Liver (tissue), 9 donors: Measurements from ENCODE around the gene AGPAT1. TPM values are rescaled to one million over a fixed set of nuclear protein-coding genes. Genes with fewer than 3 reads are reported as not detected.

Experiments used
- DNase-seq: peaks from one replicate; pipeline ENCODE4 v3.0.0-alpha.2; 2017; ENCODE audit warnings: low spot score
- H3K27ac ChIP-seq, 2 donors: one replicate each; pipeline ENCODE4 v1.7.0; 2013; ENCODE audit warnings: inconsistent platforms in 2 of 2, low read length in 2 of 2, control low read depth in 1 of 2, low read depth in 1 of 2, mild to moderate bottlenecking in 1 of 2
- H3K27me3 ChIP-seq, 4 donors: one replicate each; pipeline versions ENCODE4 v1.6.1 to v1.7.0; 2013; ENCODE audit warnings: low read length in 3 of 4, inconsistent platforms in 1 of 4, mild to moderate bottlenecking in 1 of 4, moderate library complexity in 1 of 4; ENCODE audit not compliant: control insufficient read depth in 4 of 4, insufficient read depth in 4 of 4
- H3K36me3 ChIP-seq, 4 donors: one replicate each; pipeline versions ENCODE4 v1.6.1 to v1.7.0; 2013; ENCODE audit warnings: low read length in 3 of 4, mild to moderate bottlenecking in 3 of 4, low read depth in 1 of 4, moderate library complexity in 1 of 4; ENCODE audit not compliant: control insufficient read depth in 4 of 4, insufficient read depth in 3 of 4
- H3K4me1 ChIP-seq, 4 donors: one replicate each; pipeline versions ENCODE4 v1.6.1 to v1.7.0; 2013; ENCODE audit warnings: low read length in 3 of 4, mild to moderate bottlenecking in 3 of 4, moderate library complexity in 1 of 4; ENCODE audit not compliant: control insufficient read depth in 4 of 4, insufficient read depth in 4 of 4
- H3K4me3 ChIP-seq, 3 donors: one replicate each; pipeline versions ENCODE4 v1.6.1 to v1.7.0; 2013; ENCODE audit warnings: low read length in 3 of 3, control low read depth in 1 of 3, low read depth in 1 of 3, mild to moderate bottlenecking in 1 of 3
- H3K9ac ChIP-seq, 2 donors: one replicate each; pipeline ENCODE4 v1.7.0; 2013; ENCODE audit warnings: low read length in 2 of 2, mild to moderate bottlenecking in 2 of 2, moderate library complexity in 2 of 2, control low read depth in 1 of 2, low read depth in 1 of 2
- H3K9me3 ChIP-seq, 4 donors: one replicate each; pipeline versions ENCODE4 v1.6.1 to v1.7.0; 2013; ENCODE audit warnings: low read length in 3 of 4; ENCODE audit not compliant: control insufficient read depth in 4 of 4
- CTCF ChIP-seq: fragments of 150-350 bp; IDR thresholded peaks from 2 replicates; pipeline ENCODE4 v1.5.1; 2017; ENCODE audit warnings: improper control_type of control experiment, low read depth, low read length; ENCODE audit not compliant: missing input control
- EGR1 ChIP-seq, 2 donors: IDR thresholded peaks; 2 replicates each; pipeline ENCODE4 v1.6.1; 2016 to 2018; ENCODE audit warnings: antibody characterized with exemption in 2 of 2, low read depth in 2 of 2
- FOXA1 ChIP-seq: IDR thresholded peaks from 2 replicates; pipeline ENCODE4 v1.6.1; 2016; ENCODE audit warnings: antibody characterized with exemption
- JUND ChIP-seq, 2 donors: IDR thresholded peaks; 2 replicates each; pipeline ENCODE4 v1.6.1; 2016; ENCODE audit warnings: antibody characterized with exemption in 2 of 2
- NR2F2 ChIP-seq: IDR thresholded peaks from 2 replicates; pipeline ENCODE4 v1.6.1; 2016; ENCODE audit warnings: antibody characterized with exemption
- RAD21 ChIP-seq, 2 donors: IDR thresholded peaks; 2 replicates each; pipeline ENCODE4 v1.6.1; 2016; ENCODE audit warnings: antibody characterized with exemption in 2 of 2, mild to moderate bottlenecking in 2 of 2
- YY1 ChIP-seq: IDR thresholded peaks from 2 replicates; pipeline ENCODE4 v1.6.1; 2016; ENCODE audit warnings: antibody characterized with exemption, mild to moderate bottlenecking
- ZBTB33 ChIP-seq: IDR thresholded peaks from 2 replicates; pipeline ENCODE4 v1.6.1; 2016; ENCODE audit warnings: antibody characterized with exemption
- WGBS: extraction: QIAGEN DNeasy Blood & Tissue Kit; methylation state at CpG from one replicate; pipeline ENCODE4 v1.1.7; 2013; 5-methylcytosine and 5-hydroxymethylcytosine counted together
- polyA plus RNA-seq, 2 donors: library from polyadenylated mRNA; stranded (reverse) in 1 of 2; unstranded in 1 of 2; fragments of 200-250 nt in 1 of 2; fragments of >200 nt in 1 of 2; fragmentation: Nextera tagmentation in 1 of 2; extraction: Ambion mirVana in 1 of 2; gene quantifications; one replicate each; pipeline versions ENCODE4 v1.2.1 to v1.2.3, GENCODE V29; 2013 to 2015
- total RNA-seq, 2 donors: library from RNA; depleted of rRNA; stranded (reverse); fragments of >200 nt; gene quantifications; one replicate each; pipeline ENCODE4 v1.2.3, GENCODE V29; 2014
- TF ChIP-seq, protein P1 (sequence below): IDR thresholded peaks from 2 replicates; pipeline ENCODE4 v1.6.1; 2016; ENCODE audit warnings: antibody characterized with exemption
- TF ChIP-seq, protein P2 (sequence below): IDR thresholded peaks from 2 replicates; pipeline ENCODE4 v1.6.1; 2016; ENCODE audit warnings: antibody characterized with exemption, mild to moderate bottlenecking
- donor health status: healthy.
- donor health status: healthy.
- donor health status: healthy.
- donor health status: healthy.
- donor health status: healthy.

AGPAT1 gene
- total and polyA plus RNA-seq, 4 donors: 10.4 to 45.1 (median 17.5) TPM

DNA sequence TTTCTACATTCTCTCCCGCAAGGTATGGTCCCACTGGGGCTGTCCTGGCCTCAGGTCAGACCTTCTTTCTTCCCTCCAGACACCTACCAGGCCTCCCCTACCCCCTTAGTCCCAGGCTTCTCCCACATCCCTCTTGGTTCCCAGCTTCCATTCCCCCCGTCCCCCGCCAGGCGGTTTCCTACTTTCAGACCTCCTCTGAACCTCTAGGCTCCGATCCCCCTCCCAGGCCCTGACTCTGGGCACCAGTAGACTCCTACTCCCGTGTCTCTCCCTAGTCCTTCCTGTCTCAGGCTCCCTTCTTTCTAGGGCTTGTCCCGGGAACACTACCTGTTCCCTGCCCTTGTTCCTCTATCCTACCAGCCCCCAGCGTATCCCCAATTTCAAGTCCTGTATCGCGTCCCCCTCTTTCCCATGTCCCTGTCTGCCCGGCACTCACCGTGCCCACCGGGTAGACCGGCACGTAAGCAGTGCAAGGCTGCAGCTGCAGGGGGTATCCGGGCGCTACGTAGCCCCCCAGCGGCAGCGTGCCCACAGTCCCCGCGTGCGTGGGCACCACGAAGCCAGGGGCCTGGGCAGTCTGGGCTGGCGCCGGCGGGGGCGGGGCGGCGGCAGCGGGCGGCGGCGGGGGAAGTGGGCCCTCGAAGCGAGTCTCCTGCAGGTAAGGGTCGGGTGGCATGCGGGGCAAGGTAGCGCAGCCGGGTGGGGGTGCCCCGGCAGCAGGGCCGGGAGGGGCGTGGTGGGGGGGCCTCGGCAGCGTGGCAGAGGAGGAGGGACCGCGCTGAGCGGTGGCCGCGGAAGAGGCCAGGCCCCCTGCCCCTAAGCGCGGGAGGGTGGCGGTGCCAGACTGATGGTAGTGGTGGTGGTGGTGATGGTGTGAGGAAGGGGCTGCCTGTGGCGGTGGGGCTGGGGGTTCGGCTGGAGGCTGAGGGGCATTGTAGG is 25.7 kb downstream of the AGPAT1 start:
- Histone ChIP-seq H3K4me3 (no peak overlapping the region), H3K4me1 (peaks cover 6 to 22% (median 10%) of the 10 kb centered on the region in 4 donors), H3K27me3 (peaks cover 0 to 5% (median 0%) of the 10 kb centered on the region in 4 donors), H3K9me3 (peaks cover 0 to 2% (median 0%) of the 10 kb centered on the region in 4 donors), H3K27ac (no peak overlapping the region), H3K36me3 (no peaks in the 10 kb centered on the region), H3K9ac (no peak overlapping the region)
- TF ChIP-seq, protein P1, sequence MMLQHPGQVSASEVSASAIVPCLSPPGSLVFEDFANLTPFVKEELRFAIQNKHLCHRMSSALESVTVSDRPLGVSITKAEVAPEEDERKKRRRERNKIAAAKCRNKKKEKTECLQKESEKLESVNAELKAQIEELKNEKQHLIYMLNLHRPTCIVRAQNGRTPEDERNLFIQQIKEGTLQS: no peak
- TF ChIP-seq, protein P2, sequence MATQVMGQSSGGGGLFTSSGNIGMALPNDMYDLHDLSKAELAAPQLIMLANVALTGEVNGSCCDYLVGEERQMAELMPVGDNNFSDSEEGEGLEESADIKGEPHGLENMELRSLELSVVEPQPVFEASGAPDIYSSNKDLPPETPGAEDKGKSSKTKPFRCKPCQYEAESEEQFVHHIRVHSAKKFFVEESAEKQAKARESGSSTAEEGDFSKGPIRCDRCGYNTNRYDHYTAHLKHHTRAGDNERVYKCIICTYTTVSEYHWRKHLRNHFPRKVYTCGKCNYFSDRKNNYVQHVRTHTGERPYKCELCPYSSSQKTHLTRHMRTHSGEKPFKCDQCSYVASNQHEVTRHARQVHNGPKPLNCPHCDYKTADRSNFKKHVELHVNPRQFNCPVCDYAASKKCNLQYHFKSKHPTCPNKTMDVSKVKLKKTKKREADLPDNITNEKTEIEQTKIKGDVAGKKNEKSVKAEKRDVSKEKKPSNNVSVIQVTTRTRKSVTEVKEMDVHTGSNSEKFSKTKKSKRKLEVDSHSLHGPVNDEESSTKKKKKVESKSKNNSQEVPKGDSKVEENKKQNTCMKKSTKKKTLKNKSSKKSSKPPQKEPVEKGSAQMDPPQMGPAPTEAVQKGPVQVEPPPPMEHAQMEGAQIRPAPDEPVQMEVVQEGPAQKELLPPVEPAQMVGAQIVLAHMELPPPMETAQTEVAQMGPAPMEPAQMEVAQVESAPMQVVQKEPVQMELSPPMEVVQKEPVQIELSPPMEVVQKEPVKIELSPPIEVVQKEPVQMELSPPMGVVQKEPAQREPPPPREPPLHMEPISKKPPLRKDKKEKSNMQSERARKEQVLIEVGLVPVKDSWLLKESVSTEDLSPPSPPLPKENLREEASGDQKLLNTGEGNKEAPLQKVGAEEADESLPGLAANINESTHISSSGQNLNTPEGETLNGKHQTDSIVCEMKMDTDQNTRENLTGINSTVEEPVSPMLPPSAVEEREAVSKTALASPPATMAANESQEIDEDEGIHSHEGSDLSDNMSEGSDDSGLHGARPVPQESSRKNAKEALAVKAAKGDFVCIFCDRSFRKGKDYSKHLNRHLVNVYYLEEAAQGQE: no peak
- TF ChIP-seq NR2F2: no peak
- no peak for TF ChIP-seq ZBTB33
- no peak for TF ChIP-seq YY1
- 43% methylated on average over 55 of the region's 55 CpGs for WGBS
- DNase-seq: no peak

DNA sequence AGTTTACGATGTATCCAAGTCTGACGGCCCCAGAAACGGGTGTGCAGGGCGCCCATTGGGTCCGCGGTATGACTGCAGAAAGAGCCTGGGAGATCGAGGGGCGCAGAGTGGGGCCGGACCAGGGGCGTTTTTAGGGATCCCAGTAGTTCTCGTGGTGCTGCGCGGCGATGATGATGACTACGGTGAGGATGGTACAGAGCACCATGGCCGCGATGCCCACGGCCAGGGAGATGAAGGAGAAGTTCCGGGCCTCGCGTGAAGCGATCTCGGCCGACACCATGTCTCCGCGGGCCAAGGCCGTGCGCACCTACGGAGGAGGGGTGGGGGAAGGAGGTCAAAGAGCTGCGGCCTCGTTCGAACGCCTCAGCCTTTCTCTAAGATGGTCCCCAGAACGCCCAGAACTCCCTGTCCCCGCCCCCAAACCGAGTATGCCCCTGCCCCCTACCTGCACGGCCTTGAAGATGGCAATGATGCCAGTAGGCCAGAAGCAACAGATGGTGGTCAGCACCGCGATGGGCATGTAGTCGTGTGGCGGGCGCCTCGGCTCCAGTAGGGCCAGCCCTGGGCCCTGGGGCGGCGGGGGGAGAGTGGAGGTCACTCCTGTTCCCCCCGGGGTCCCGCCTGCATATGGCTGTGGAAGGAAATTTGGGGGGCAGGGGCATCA is 26.7 kb downstream of the AGPAT1 start:
- Histone ChIP-seq H3K9ac (no peak overlapping the region), H3K4me1 (peaks cover 0 to 12% (median 5%) of the 10 kb centered on the region in 4 donors)
- DNase-seq: no peak

More for the DNA sequence above, 26.7 kb downstream of the AGPAT1 start:
- H3K9me3 ChIP-seq: peaks cover 0 to 2% (median 0%) of the 10 kb centered on the region in 4 donors
- H3K27me3 ChIP-seq: peaks cover 0 to 5% (median 0%) of the 10 kb centered on the region in 4 donors
- TF ChIP-seq JUND (IDR thresholded peaks at IDR 0.05): no peak
- no peak for TF ChIP-seq RAD21 (IDR thresholded peaks at IDR 0.05)
- TF ChIP-seq EGR1 (IDR thresholded peaks at IDR 0.05; ENCODE audit: low read depth in 2 of 2): no peak
- TF ChIP-seq YY1: no peak
- no peak for TF ChIP-seq NR2F2
- TF ChIP-seq CTCF: no peak
- TF ChIP-seq FOXA1: no peak
- H3K4me3 ChIP-seq: peak overlapping the region in 1 of 3 donors; percentile 1
- no peaks in the 10 kb centered on the region for H3K36me3 ChIP-seq
- H3K27ac ChIP-seq: no peak overlapping the region
- WGBS: 41% methylated on average over 47 of the region's 47 CpGs
